IPS-15b (cell line): ENCODE measurements around the gene MFF.
"Not testable (repeated sequence)": the region's sequence is repeated elsewhere in the genome, so short reads cannot be mapped to it uniquely, and the experiment has no call there.

Experiments used
- H3K27me3 ChIP-seq: one replicate; pipeline ENCODE4 v1.6.1; 2013; ENCODE audit warnings: low read length; ENCODE audit not compliant: control insufficient read depth, insufficient read depth
- H3K36me3 ChIP-seq: one replicate; pipeline ENCODE4 v1.6.1; 2013; ENCODE audit warnings: low read length; ENCODE audit not compliant: control insufficient read depth, insufficient read depth
- H3K4me1 ChIP-seq: one replicate; pipeline ENCODE4 v1.6.1; 2013; ENCODE audit warnings: mild to moderate bottlenecking, low read length; ENCODE audit not compliant: control insufficient read depth, insufficient read depth
- H3K4me3 ChIP-seq: one replicate; pipeline ENCODE4 v1.5.1; 2013; ENCODE audit warnings: low read depth, low read length
- H3K9ac ChIP-seq: one replicate; pipeline ENCODE4 v1.6.1; 2013; ENCODE audit warnings: low read depth, mild to moderate bottlenecking, low read length
- H3K9me3 ChIP-seq: one replicate; pipeline ENCODE4 v1.6.1; 2013; ENCODE audit warnings: mild to moderate bottlenecking, low read length; ENCODE audit not compliant: control insufficient read depth, insufficient read depth

The MFF gene

DNA sequence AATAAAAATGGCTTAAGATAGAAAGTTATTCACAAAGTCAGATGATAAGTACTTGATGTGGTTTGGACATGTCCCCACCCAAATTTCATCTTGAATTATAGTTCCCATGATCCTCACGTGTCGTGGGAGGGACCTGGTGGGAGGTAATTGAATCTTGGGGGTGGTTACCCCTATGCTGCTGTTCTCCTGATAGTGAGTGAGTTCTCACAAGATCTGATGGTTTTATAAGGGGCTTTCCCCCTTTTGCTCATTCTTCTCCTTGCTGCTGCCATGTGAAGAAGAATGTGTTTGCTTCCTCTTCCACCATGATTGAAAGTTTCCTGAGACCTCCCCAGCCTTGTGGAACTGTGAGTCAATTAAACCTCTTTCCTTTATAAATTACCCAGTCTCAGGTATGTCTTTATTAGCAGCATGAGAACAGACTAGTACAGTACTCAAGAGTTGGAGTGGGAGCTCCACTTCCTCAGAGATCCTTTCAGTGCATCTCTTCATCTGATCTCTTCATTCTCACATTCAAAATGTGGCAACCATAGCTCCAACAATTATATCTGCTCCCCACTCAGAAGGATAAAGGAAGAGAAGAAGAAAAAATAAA is 57.3 kb downstream of the MFF start:
- not testable (repeated sequence) for H3K9me3 ChIP-seq, H3K36me3 ChIP-seq, H3K9ac ChIP-seq, H3K4me3 ChIP-seq, H3K27me3 ChIP-seq, H3K4me1 ChIP-seq

GRCh38 chr2:227383686-227384085 is 58.6 kb downstream of the MFF start:
- Histone ChIP-seq H3K4me1 (no peaks in the 10 kb centered on the region), H3K27me3 (no peaks in the 10 kb centered on the region), H3K4me3 (no peak overlapping the region), H3K9ac (no peak overlapping the region), H3K9me3 (no peaks in the 10 kb centered on the region), H3K36me3 (no peaks in the 10 kb centered on the region)

- no peaks in the 10 kb centered on the region for H3K36me3 ChIP-seq
- no peaks in the 10 kb centered on the region for H3K9me3 ChIP-seq
- no peak overlapping the region for H3K4me3 ChIP-seq
- no peaks in the 10 kb centered on the region for H3K4me1 ChIP-seq
- no peaks in the 10 kb centered on the region for H3K27me3 ChIP-seq
- H3K9ac ChIP-seq = no peak overlapping the region
These were observed 61.6 kb downstream of the MFF start for GRCh38 chr2:227386630-227387029.

GRCh38 chr2:227387583-227387982 is 62.5 kb downstream of the MFF start, which contains the start of gene SCYGR1:
TSS of gene SCYGR1 (minus strand) at chr2:227387949. CDS start at chr2:227387949, 0 bp downstream.
- H3K4me1 ChIP-seq, H3K9ac ChIP-seq, H3K4me3 ChIP-seq, H3K9me3 ChIP-seq, H3K27me3 ChIP-seq, H3K36me3 ChIP-seq: not testable (repeated sequence)

- Histone ChIP-seq H3K36me3 (no peaks in the 10 kb centered on the region), H3K4me3 (no peak overlapping the region), H3K9ac (no peak overlapping the region), H3K27me3 (no peaks in the 10 kb centered on the region), H3K9me3 (no peaks in the 10 kb centered on the region), H3K4me1 (no peaks in the 10 kb centered on the region)
These were observed 63.5 kb downstream of the MFF start for GRCh38 chr2:227388537-227389011.

- Histone ChIP-seq H3K36me3 (no peaks in the 10 kb centered on the region), H3K4me1 (no peaks in the 10 kb centered on the region), H3K9me3 (no peaks in the 10 kb centered on the region), H3K27me3 (no peaks in the 10 kb centered on the region), H3K9ac (no peak overlapping the region), H3K4me3 (no peak overlapping the region)
These were observed 64.2 kb downstream of the MFF start for GRCh38 chr2:227389231-227389630.

DNA sequence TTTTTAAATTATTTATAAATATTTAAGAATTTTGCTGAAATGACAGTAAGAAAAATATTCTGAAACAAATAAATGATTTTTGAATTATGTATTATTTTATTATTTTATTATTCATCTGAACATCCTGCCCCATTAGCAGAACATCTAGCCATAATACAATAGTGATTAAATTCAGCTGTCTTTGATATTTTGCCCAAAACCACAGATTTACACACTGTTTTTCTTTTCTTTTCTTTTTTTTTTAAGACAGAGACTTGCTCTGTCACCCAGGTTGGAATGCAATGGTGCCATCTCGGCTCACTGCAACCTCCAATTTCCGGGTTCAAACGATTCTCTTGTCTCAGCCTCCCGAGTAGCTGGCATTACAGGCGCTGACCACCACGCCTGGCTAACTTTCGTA is 64.6 kb downstream of the MFF start:
- Histone ChIP-seq H3K36me3 (no peaks in the 10 kb centered on the region), H3K9ac (no peak overlapping the region), H3K4me3 (no peak overlapping the region), H3K27me3 (no peaks in the 10 kb centered on the region), H3K4me1 (no peaks in the 10 kb centered on the region), H3K9me3 (no peaks in the 10 kb centered on the region)

DNA sequence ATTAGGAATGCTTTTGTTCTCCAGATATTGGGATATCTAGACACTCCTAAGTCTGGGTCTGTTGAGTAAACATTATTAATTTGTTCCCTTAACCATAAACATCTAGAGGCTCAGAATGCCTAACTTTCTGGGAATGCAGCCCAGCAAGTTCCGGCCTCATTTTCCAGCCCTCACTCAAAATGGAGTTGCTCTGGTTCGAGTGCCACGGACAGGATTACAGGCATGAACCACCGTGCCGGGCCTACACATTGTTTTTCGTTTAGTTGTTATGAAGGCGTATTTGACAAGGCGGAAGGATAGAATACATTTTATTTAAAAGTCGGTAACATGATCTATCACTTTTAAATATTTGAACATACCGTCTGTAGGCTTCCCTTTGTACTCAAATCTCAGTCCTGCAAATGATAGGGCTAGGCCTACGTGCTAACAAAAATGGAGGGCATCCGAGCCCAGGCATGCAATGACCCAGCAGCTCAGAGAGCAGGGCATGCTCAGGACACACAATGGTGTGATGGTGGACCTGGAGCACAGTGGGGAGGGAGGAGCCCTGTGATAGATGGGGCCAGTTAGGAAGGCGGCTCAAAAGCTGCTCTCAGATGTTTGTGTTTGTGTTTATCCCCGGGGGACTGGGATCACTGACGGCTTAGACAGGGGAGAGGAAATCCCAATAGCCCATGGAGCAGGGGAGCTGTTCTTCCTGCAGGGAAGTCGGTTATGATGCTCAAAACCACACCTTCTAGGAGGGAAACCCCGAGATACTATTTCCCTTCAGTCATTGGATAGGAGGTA is 65.6 kb downstream of the MFF start:
- Histone ChIP-seq H3K27me3 (no peaks in the 10 kb centered on the region), H3K4me3 (no peak overlapping the region), H3K9ac (no peak overlapping the region), H3K36me3 (no peaks in the 10 kb centered on the region), H3K4me1 (no peaks in the 10 kb centered on the region), H3K9me3 (no peaks in the 10 kb centered on the region)

GRCh38 chr2:227394401-227394800 is 69.3 kb downstream of the MFF start:
- Histone ChIP-seq H3K36me3 (no peaks in the 10 kb centered on the region), H3K27me3 (no peaks in the 10 kb centered on the region), H3K4me1 (no peaks in the 10 kb centered on the region), H3K9me3 (no peaks in the 10 kb centered on the region), H3K9ac (no peak overlapping the region), H3K4me3 (no peak overlapping the region)

- Histone ChIP-seq H3K4me1 (no peaks in the 10 kb centered on the region), H3K9me3 (no peaks in the 10 kb centered on the region), H3K4me3 (no peak overlapping the region), H3K36me3 (no peaks in the 10 kb centered on the region), H3K9ac (no peak overlapping the region), H3K27me3 (no peaks in the 10 kb centered on the region)
These were observed 70.5 kb downstream of the MFF start for GRCh38 chr2:227395556-227395955.

DNA sequence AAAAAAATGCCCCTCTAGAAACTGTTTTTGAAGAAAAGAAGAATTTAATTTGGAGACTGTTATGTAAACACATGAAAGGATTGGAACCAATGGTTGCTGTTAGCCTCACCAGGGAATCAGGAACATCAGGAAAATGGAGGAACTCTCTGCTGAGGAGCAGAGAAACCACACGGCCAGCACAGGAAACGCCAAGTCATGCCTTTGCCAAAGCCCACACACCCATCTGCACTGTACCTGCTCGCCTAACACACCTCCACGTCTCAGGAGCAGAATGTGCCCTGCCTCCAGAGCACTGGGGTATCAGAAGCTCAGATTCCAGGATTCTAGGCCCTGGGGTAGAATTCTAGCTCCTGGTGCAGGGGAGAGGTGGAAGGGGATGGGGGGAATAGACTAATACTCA is 72.5 kb downstream of the MFF start:
- H3K27me3 ChIP-seq = no peaks in the 10 kb centered on the region
- no peaks in the 10 kb centered on the region for H3K4me1 ChIP-seq
- no peaks in the 10 kb centered on the region for H3K9me3 ChIP-seq
- no peak overlapping the region for H3K4me3 ChIP-seq
- no peak overlapping the region for H3K9ac ChIP-seq
- no peaks in the 10 kb centered on the region for H3K36me3 ChIP-seq
